GM12873 (cell line): ENCODE measurements around the gene COL26A1.

Experiments used
- TF ChIP-seq, protein P1 (sequence below): IDR thresholded peaks from 2 replicates; pipeline ENCODE4 v1.5.1; 2012; ENCODE audit warnings: low read depth, mild to moderate bottlenecking, moderate library complexity, low read length, control low read depth; ENCODE audit not compliant: insufficient read depth; ENCODE audit errors: missing control alignments

The COL26A1 gene

DNA sequence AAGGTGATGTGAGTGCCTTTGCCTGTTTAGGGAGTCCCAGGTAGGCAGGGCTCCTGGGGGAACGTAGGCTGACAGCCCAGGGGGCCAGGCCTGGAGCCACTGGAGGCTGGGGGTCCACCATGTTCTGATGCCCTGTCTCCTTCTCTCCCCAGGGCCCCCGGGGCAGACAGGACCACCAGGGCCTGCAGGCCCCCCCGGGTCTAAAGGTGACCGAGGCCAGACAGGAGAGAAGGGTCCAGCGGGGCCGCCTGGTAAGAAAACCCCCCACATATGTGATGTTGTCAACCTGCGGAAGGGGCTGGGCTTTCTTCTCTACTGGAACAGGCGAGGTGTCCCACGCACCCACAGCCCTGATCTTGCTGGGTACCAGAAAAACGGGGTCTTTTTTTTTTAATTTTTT lies 181.2 kb downstream of the COL26A1 start:
- TF ChIP-seq, protein P1, sequence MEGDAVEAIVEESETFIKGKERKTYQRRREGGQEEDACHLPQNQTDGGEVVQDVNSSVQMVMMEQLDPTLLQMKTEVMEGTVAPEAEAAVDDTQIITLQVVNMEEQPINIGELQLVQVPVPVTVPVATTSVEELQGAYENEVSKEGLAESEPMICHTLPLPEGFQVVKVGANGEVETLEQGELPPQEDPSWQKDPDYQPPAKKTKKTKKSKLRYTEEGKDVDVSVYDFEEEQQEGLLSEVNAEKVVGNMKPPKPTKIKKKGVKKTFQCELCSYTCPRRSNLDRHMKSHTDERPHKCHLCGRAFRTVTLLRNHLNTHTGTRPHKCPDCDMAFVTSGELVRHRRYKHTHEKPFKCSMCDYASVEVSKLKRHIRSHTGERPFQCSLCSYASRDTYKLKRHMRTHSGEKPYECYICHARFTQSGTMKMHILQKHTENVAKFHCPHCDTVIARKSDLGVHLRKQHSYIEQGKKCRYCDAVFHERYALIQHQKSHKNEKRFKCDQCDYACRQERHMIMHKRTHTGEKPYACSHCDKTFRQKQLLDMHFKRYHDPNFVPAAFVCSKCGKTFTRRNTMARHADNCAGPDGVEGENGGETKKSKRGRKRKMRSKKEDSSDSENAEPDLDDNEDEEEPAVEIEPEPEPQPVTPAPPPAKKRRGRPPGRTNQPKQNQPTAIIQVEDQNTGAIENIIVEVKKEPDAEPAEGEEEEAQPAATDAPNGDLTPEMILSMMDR, result no peak

DNA sequence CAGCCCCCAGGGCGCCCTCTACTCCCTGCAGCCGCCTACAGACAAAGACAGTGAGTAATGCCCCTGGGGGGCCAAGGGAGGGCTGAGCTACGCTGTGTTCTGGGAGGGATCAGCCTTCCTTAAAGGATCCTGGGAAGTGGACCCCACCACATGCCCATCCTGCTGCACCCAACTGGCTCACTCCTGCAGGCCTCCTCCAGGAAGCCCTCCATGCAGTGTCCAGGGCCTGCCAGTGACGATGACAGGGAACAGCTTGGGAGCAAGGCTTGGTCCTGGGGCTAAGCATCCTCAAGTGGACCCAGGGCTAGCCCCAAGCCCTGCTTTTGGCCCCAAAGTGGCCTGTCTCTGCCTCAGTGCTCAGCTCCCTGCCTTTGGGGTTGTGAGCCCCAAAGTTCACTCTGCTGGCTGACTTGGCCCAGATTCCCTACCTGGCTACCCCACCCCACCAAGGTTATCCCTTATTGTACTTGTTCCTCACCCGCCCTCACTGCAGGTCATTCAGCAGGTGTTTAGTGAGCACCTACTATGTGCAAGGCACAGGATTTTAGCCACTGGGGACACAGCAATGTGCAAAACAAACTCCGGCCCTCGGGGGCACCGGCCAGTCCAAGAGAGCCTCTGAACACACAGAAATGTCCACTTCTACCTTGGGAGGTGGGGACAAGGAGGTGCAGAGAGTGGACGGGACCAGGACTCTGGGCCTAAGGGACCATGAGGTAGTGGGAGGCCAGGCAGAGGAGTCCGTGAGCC lies 182.9 kb downstream of the COL26A1 start:
- TF ChIP-seq, protein P1, result no peak

DNA sequence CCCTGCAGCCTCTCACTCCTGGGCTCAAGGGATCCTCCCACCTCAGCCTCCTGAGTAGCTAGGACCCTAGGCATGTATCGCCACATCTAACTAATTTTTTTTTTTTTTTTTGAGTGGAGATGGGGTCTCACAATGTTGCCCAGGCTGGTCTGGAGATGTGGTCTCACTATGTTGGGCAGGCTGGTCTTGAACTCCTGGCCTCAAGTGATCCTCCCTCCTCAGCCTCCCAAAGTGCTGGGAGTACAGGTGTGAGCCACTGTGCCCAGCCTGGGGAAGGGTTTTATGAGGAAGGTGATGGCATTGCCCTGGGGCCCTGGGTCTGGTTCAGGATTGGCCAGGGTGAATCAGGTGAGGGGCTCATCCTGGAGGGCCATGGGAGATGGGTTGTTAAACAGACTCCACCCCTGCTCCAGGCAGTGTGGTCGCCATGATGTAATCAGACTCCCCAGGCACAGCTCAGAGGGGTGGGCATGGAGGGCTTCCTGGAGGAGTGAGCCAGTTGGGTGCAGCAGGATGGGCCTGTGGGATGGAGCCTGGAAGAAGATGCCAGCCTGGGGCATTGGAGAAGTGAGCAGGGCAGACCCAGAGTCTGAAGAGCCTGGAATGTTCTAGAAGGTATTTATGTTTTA lies 183.7 kb downstream of the COL26A1 start:
- TF ChIP-seq, protein P1, result no peak

DNA sequence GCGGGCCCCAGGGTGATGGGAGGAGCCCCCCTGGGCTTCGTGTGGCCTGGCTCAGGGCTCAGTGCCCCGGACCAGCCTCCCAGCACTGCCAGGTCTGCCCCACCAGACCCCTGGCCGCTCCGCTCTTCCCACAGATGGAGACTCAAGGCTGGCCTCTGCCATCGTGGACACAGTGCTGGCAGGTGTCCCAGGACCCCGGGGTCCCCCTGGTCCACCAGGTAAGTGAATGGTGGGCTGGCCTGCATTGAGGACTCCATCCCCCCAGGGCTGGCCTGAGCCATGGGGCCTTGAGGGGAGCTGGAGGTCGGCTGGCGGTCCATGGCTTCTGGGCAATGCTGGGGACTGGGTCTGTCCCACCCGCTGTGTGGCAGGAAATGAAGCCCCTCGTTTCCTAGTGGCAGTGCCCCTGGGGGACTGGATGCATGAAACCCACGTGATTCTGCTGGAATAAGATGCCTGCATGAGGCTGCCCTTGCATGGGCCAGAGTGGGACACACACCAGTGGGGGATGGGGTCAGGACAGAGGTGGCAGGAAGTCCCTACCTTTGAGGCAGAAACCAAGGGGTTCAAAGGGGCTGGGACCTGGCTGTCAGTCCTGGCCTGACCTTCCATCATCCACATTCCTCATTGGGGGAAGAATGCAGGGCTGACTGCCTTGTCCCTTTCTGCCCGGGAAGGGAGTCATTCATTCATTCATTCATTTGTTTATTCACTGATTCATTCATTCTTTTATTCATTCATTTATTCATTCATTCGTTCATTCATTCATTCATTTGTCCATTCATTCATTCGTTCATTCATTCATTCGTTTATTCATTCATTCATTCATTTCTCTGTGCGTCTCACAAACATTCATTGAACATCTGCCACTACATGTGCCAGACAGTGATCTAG lies 184.6 kb downstream of the COL26A1 start:
- TF ChIP-seq, protein P1, result no peak

DNA sequence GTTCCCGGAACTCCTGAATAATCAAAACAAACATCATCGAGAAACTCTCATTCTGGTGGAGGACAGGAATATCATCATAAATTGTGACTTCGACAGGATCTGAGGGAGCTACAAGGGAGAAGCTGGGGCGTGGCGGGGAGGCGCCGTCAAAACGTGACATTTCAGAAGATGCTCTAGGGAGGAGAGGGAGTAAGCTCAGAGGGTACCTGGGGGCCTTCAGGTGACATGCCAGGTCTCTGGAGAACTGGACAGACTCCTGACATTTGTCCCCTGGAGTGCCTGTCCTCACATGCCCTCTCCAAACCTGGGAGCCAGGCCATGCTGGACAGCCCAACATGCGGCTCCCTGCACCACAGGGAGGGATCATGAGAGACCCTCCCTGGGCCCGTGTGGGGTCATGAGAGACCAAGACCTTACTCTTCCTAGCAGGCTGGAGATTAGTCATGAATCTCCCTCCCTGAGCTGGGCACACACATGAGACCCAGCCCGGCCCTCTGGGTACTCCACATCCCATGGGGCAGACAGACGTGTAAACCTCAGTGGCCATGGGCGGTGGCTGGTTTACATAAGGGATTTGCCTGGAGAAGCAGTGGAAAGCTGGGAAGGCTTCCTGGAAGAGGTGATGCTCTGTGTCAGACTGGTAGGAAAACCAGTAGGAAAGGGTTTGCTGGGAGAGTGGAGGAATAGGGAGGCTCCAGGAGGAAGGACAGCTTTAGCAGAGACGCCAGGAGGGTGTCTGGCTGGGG lies 185.4 kb downstream of the COL26A1 start:
- TF ChIP-seq, protein P1, result no peak

DNA sequence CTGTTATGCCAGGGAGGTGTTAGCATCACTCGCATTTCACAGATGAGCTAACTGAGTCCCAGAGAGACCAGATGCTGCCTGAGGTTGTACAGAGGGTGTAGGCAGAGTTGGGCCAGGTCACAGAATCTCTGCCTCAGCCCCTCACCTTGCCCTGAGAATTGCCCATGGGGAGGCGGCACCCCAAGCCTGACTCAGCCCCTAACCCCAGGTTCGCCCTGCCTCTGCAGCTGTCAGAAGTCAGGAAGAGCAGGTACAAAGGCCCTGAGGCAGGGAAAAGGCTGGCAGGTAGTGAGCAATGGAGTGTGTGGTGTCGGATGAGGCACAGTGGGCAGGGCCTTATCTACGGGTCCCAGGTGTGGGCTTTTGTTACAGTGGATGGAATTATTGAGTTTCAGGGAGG lies 187.1 kb downstream of the COL26A1 start:
- TF ChIP-seq, protein P1, result no peak
